Progenitor cell of endocrine pancreas (in vitro differentiated cells): Measurements from ENCODE around the gene PARD3. TPM values are rescaled to one million over a fixed set of nuclear protein-coding genes. Genes with fewer than 3 reads are reported as not detected.
"Not testable (repeated sequence)": the region's sequence is repeated elsewhere in the genome, so short reads cannot be mapped to it uniquely, and the experiment has no call there.

Experiments
- DNase-seq: peaks from one replicate; pipeline ENCODE4 v3.0.0; 2021; ENCODE audit warnings: low spot score; ENCODE audit not compliant: unreplicated experiment
- H3K27ac Mint-ChIP-seq: 2 replicates; pipeline ENCODE4 v1.8.0; 2021; ENCODE audit warnings: mild to moderate bottlenecking, moderate library complexity, mixed read lengths
- H3K27me3 Mint-ChIP-seq: 2 replicates; pipeline ENCODE4 v1.8.0; 2021; ENCODE audit warnings: mixed read lengths
- H3K36me3 Mint-ChIP-seq: 2 replicates; pipeline ENCODE4 v1.8.0; 2022; ENCODE audit warnings: mixed read lengths; ENCODE audit not compliant: insufficient read depth
- H3K4me1 Mint-ChIP-seq: 2 replicates; pipeline ENCODE4 v1.8.0; 2021; ENCODE audit warnings: low read depth, mixed read lengths
- H3K4me3 Mint-ChIP-seq: 2 replicates; pipeline ENCODE4 v1.8.0; 2021; ENCODE audit warnings: low read depth, mild to moderate bottlenecking, moderate library complexity, mixed read lengths
- H3K9me3 Mint-ChIP-seq: 2 replicates; pipeline ENCODE4 v1.8.0; 2021; ENCODE audit warnings: low read depth, mixed read lengths
- CTCF ChIP-seq: fragments of 200-600 bp; sonication (generic); IDR thresholded peaks from one replicate; pipeline ENCODE4 v1.5.0; 2021; ENCODE audit warnings: antibody characterized with exemption, mild to moderate bottlenecking; ENCODE audit not compliant: unreplicated experiment
- total RNA-seq: library from RNA; stranded (reverse); gene quantifications from 2 replicates; pipeline ENCODE4 v1.2.1, GENCODE V29; 2021

PARD3 gene
- total RNA-seq, 1 donor from 2014 or later, result 85.3 TPM

- no peaks in the 10 kb centered on the region for H3K9me3 Mint-ChIP-seq
- H3K27ac Mint-ChIP-seq, result no peak overlapping the region
- peaks cover 3% of the 10 kb centered on the region for H3K4me1 Mint-ChIP-seq
- no peak for TF ChIP-seq CTCF
- peaks cover 8% of the 10 kb centered on the region for H3K36me3 Mint-ChIP-seq
- DNase-seq, result no peak
- H3K4me3 Mint-ChIP-seq, result no peak overlapping the region
- no peaks in the 10 kb centered on the region for H3K27me3 Mint-ChIP-seq
Observed at GRCh38 chr10:34275626-34276130, 539.4 kb downstream of the PARD3 start.

GRCh38 chr10:34274906-34275305 is 540.2 kb downstream of the PARD3 start:
- Mint-ChIP-seq H3K4me1 (peaks cover 3% of the 10 kb centered on the region), H3K36me3 (peaks cover 8% of the 10 kb centered on the region), H3K27me3 (no peaks in the 10 kb centered on the region), H3K4me3 (no peak overlapping the region), H3K9me3 (no peaks in the 10 kb centered on the region), H3K27ac (no peak overlapping the region)
- no peak for DNase-seq
- no peak for TF ChIP-seq CTCF

GRCh38 chr10:34273340-34273739 is 541.8 kb downstream of the PARD3 start:
- Mint-ChIP-seq H3K4me3 (no peak overlapping the region), H3K27ac (no peak overlapping the region)

GRCh38 chr10:34272316-34272715 is 542.8 kb downstream of the PARD3 start:
- no peaks in the 10 kb centered on the region for H3K27me3 Mint-ChIP-seq
- no peak for DNase-seq
- H3K4me1 Mint-ChIP-seq, result peaks cover 3% of the 10 kb centered on the region
- H3K27ac Mint-ChIP-seq, result no peak overlapping the region
- H3K36me3 Mint-ChIP-seq, result peaks cover 18% of the 10 kb centered on the region
- H3K9me3 Mint-ChIP-seq, result peaks cover 2% of the 10 kb centered on the region
- TF ChIP-seq CTCF, result no peak
- no peak overlapping the region for H3K4me3 Mint-ChIP-seq

More at GRCh38 chr10:34273340-34273739, 541.8 kb downstream of the PARD3 start:
- no peak for DNase-seq
- peaks cover 3% of the 10 kb centered on the region for H3K4me1 Mint-ChIP-seq
- H3K27me3 Mint-ChIP-seq, result no peaks in the 10 kb centered on the region
- no peaks in the 10 kb centered on the region for H3K9me3 Mint-ChIP-seq
- peaks cover 12% of the 10 kb centered on the region for H3K36me3 Mint-ChIP-seq
- no peak for TF ChIP-seq CTCF

GRCh38 chr10:34268410-34268809 is 546.7 kb downstream of the PARD3 start:
- H3K4me3 Mint-ChIP-seq, H3K4me1 Mint-ChIP-seq: not testable (repeated sequence)

GRCh38 chr10:34262985-34263384 is 552.1 kb downstream of the PARD3 start:
- Mint-ChIP-seq H3K9me3 (peaks cover 5% of the 10 kb centered on the region), H3K27me3 (no peaks in the 10 kb centered on the region), H3K27ac (no peak overlapping the region), H3K4me3 (no peak overlapping the region), H3K4me1 (peaks cover 3% of the 10 kb centered on the region), H3K36me3 (peaks cover 19% of the 10 kb centered on the region)
- TF ChIP-seq CTCF, result no peak
- DNase-seq, result no peak

More at GRCh38 chr10:34268410-34268809, 546.7 kb downstream of the PARD3 start:
- H3K9me3 Mint-ChIP-seq, DNase-seq, H3K27me3 Mint-ChIP-seq, H3K27ac Mint-ChIP-seq: not testable (repeated sequence)
- peaks cover 20% of the 10 kb centered on the region for H3K36me3 Mint-ChIP-seq
